HG03175 (cell line): ENCODE measurements around the gene KRT2.

ENCODE experiments used
- ATAC-seq: cut with Tn5 transposase; IDR thresholded peaks from one replicate; pipeline ENCODE4 v1.9.1; 2021; ENCODE audit warnings: mild to moderate bottlenecking, moderate library complexity; ENCODE audit not compliant: unreplicated experiment

Gene KRT2

DNA sequence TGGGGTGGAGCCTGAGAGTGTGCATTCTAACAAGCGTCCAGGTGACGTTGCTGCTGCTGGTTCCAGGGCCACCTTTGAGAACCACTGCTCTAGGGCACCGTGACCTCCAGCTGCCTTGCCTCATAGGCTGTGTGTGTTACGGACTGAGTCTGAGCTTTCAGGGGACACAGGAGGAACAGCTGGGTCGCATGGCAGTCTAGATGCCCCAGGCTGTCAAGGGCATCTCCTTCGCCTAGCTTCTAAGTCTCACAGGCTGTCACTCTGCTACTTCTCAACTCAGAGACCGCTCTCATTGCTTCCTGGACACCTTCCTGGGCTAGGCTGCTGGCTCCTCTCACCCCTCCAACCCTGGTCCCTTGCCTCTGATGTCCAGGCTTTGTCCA lies 34.6 kb downstream of the KRT2 start:
- no peak for ATAC-seq

DNA sequence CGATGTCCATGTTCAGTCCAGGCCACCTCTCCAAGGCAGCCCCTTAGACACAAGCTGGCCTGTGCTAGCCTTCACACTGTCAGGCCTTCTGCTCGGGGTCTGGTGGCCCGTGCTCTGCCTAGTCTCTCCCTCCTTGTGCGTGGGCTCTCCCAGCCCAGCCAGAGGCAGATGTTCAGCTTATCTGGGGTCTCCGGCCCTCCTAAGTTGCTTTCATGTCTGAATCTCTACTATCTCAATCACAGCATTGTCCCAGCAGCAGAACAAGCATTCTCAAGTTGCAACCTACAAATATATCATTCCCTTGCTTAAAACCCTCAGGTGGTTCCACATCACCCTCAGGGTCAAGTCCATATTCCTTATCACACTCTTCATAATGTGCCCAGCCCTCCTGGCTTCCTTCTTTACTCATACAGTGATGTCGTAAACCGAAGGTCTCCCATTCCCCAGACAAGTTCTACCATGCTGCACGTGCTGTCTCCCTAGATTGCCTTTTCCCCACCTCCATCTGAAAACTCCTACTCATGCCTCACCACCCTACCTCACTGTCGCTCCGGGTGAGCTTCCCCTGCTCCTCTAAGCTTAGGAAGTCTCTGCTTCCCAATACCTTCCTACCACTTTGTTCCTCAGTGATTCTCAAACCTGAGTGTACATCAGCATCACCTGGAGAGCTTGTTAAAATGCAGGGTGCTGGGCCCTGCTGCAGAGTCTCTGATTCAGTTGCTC lies 35.2 kb downstream of the KRT2 start:
- ATAC-seq, result no peak

DNA sequence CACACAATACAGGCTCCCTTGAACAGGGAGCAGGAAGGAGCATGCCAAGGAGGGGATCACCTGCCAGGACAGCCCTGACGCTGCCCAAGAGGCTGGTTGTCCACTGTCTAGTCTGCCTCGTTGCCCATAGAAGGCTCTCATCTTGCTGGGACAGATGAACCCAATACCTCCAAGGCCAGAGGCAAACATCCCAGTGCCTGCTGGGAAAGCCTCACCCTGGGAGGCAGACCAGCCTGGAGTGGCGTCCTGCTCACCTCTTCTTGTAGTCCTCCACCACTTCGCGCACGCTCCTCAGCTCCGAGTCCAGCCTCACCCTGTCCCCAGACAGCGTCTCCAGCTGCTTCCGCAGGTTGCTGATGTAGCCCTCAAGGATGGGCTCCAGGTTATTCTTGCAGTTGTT lies 36.1 kb downstream of the KRT2 start:
- ATAC-seq, result no peak

DNA sequence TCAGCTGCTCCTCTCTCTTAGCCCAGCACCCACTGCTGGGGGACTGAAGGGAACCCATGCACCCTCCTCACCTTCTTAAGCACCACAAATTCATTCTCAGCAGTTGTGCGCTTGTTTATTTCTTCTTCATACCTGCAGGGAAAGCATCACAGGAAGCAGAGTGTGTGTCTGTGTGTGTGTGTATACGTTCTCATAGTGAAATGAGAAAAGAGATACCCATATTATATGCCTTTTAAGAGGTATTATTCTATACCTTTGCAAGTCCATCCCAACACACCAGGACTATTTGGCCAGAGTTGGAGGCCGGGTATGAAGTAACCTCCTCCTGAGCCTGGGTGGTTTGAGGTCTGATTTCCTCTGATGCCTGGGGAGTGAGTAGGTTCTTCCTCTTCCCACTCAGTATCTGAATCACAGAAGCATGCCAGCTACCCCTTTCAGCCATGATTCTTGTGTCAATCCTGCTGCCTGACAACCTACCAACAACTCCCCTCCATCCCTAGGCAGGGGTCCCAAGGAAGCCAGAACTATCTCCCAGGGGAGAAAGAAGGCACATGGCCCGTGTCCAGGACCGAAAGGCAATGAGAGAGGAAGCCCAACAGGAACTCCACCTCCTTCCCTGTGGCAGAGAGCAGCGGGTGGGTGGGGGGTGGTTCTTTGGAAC lies 36.7 kb downstream of the KRT2 start:
- ATAC-seq, result no peak

DNA sequence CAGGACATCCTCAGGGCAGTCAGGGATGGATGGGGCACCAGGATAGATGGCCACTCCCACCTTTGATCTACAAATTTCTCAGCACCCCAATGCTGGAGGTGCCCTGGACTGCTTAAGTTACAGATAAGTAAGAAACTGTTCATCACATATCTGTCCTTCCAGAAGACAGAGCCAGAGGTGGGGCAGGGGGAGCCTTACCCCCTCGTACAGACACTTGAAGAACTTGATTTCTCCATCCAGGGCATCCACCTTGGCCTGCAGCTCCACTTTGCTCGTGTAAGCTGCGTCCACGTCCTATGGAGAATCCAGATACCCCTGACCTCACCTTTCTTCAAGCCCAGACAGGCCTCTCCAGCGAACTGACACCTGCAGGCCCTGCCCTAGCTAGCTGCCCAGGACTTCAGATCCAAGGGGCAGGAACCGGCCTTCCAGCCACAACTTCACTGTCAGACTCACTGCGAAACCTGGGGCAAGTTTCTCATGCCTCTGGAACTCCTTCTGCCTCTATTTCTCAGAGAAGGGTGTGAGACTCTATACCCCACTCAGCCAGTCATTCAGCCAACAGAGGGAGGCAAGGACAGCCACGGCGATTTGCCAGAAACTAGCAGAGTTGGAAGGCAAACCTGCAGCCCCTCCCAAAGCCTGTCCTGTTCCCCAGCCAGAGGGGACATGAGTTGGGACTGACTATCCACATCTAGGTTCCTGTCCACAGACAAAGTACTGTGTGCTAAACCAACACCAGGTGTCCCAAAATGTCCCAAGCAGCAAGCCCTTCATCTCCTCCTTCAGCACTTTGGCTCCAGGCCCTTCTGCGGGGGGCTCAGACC lies 37.4 kb downstream of the KRT2 start:
- no peak for ATAC-seq

DNA sequence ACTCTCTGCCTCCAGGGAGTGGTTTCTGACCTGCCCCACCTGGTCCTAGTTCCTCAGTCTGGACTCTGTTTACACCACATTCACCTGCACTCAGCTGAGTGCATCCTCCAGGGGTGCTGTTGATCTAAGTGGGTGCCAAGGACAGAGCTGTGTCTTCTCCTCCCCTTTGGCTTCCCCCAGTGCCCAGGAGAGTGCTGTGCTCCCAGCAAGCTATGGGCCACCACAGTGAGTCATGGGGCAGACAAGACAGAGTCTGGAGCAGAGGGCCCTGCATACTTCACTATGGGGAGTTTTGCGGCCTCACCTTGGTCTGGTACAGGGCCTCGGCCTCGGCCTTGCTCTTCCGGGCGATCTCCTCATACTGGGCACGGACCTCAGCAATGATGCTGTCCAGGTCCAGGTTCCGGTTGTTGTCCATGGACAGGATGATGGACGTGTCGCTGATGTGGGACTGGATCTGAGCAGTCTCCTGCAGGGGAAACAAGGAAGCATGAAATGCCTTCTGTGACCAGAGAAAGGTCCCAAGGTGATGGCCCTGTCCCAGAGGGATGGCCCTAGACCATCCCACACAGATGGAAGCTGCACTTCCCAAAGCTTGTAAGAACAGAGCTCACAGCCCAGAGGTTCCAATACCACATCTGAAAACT lies 38.5 kb downstream of the KRT2 start:
- no peak for ATAC-seq

DNA sequence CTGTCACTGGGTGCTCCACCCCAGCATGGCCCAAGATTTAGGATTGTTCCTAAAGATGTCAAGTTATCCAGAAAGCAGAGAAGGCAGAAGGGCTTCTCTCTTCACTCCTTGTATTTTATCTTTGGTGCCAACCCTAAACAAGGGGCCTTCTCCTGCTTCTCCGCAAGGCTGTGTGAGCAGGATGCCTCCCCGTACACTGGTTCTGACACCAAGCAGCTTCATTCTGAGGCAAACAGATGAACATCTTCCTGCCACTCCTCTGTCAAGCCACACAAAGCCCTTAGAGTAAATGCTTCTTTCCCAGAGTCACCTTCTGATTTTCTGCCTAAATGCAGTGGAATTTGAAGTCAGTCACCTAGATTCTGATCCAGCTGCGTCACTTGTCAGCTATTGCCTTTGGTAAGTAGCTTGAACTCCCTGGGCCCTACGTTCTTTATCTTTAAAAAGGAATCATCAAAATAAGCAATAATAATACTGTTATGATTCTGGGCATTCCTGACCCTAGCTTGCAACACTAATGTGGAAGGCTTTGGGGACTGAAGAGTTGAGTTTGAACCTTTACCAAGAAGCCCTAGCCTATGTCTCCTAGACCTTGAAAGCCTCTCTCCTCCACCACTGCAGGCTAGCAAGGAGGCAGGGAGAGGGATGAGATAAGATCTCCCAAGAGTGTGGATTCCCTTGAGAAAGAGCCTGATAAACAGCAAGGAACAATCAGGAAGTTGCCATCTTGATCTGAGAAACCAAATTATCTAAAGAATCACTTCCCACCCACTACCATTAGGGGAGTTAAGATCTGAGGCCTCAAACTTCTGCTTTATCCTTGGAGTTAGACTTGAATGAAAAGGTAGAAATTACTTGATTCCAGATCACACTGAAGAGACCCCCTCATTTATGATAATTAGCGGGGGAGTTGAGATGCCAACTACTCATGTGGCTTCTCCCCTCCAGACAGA lies 39.3 kb downstream of the KRT2 start:
- no peak for ATAC-seq

DNA sequence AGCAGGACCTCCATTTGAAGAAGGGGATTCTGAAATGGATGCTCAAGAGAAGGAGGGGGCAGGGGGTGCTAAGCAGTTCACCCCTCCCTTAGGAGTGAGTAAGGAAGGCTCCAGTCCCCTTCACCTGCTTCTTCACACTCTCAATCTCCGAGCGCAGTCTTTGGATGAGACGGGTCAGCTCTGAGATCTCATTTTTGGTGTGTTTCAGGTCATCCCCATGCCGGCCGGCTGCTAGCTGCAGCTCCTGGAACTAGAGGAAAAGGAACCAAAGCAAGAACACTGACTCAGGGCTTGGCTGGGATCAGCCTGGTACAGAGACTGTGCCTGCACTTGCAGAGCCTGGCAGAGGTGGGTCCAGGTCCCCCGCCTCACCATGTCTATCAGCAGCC lies 40.9 kb downstream of the KRT2 start:
- ATAC-seq, result no peak

DNA sequence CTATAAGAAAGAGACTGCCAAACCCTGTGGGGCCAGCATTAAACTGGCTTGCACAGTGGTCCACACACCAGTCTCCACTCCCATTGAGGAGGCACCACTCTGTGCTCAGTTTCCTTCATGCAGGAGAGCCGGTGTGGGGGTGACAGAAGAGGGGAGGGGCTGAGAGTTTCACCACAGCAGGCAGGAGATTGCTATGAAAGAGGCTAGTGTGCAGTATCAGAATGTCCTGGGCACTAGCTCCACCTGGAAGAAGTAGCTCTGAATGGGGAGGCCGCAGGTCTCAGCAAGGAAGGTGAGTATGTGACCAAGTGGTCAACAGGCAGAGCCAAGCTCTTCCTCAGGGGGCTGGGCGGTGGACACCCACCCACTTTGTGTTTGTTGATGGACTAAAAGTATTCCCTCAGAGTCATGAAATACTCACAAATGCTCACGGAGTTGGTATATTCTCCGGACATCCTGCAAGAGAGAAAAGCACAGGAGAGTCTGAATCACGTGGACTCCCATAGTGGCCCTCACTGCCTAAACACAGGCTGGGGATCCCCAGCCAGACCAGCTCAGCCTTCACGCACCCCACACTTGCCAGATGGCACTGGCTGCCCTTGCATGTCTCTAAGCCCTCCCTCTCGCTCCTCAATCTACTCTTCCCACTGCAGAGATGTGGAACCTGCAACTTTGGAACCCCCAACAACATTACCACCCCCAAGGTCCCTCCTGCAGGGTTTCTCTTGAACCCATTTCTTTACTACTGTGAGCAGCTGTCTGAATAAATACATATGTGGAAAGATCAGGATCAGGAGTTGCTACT lies 43.0 kb downstream of the KRT2 start:
- no peak for ATAC-seq

DNA sequence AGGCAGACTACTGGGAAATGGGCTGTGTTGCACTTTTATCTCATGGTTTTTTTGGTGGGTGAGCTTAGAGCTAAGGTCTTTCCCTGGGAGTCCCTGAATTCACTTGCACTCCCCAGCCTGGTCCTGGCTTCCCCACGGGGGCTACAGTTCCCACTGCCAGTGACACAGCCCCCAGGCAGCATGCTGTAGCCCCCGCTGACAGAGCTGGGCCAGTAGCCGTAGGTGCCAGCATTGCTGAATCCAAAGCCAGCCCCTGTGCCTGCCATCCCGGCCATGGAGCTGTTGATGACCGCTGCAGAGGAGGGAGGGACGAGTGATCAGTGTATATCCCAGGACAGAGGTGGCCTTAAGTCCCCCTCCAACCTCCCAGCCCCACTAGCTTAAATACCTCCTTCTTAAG lies 43.9 kb downstream of the KRT2 start:
- no peak for ATAC-seq

DNA sequence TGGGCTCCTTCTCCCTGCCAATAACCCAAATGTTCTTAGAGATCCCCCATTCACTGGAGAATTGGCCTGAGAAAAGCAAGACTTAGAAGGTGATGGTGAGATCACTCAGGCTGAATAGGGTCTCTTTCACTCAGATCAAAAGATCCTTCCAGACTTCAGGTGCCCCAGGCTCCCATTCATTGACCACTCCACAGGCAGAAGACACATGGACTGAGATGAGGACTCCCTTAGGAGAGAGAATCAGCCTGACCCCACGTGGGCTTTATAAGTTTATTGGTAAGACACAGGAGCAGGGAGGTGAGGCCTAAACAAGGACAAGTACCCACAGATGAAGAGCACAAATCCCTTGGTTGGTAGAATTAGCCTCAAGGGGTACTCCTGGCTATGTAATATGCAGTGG lies 44.7 kb downstream of the KRT2 start:
- no peak for ATAC-seq

DNA sequence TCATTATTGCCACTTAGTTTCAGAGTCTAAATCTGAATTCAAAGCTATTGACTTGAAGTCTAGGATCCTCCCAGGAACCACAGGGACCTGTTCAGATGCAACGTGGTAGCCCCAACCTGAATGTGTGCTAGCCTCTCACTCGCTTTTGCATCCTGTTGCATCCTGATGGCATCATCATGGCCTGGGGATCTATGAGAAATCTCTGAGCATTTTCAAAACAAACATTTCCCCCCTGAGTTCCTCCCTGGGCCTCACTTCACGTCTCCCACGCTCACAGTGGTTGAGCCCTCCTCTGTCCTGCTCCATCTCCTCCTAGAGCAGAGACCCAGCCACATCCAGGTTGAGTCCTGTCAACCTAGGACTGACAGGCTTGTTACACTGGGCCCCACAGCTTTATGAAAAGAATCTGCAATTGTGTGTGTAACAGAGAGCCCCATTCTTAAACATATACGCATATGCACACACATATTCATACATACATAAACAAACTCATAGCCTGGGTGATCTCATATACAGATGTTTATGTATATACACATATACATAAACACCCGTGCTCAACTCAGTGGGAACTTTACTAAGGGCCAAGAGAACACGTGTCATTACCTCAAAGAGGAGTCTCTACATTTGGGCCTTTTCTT lies 45.3 kb downstream of the KRT2 start:
- ATAC-seq, result no peak

DNA sequence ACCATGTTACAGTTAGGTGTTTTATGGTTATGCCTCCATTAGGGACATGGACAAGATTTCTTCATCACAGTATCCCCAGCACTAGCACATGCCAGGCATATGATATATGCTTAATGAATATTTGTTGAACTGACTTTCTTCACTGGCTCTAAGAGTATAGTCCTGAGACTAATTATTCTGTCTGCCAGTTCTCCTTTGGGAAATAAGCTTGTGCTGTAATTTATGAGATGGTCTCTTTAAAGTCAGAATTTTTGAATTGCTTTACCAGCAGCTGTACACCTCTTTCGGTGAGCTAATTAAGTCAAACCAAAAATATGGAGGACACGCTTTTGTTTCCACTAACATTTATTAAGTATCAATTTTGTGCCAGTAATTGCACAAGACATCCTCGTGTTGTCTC lies 45.9 kb downstream of the KRT2 start:
- no peak for ATAC-seq

DNA sequence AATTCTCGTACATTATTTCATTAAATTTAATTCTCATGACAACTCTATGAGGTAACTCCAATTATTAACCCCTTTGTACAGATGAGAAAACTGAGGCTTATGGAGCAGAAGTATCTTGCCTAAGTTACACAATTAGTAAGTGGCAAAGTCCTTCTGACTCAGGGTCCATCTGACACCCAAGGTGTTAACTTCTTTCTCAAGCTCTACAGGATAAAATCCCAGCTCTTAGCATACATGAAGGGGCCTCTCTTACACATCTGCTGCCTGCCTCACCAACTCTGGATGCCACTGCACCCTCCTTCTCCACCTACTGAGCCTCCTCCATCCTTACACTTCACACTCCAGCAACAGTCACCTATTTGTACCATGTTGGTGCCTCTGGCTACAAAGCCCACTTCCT lies 46.5 kb downstream of the KRT2 start:
- ATAC-seq, result no peak

DNA sequence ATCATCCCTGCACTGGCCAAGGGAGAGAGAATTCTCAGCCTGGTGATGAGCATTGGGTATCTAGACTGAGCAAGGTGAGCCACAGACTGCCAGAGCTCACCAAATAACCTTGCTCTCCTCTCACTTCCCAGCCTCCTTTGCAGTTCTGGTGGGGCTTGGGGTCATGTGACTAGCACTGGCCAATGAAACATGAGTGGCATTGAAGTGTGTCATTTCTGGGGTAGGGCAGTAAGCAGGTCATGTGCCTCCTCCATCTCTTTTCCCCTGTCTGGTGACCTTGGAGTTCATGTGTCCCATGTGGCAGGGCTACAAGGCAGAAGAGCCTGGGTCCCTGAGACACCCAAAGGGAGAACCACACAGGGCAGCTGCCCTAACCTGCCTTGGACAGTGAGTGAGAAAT lies 47.2 kb downstream of the KRT2 start:
- no peak for ATAC-seq

DNA sequence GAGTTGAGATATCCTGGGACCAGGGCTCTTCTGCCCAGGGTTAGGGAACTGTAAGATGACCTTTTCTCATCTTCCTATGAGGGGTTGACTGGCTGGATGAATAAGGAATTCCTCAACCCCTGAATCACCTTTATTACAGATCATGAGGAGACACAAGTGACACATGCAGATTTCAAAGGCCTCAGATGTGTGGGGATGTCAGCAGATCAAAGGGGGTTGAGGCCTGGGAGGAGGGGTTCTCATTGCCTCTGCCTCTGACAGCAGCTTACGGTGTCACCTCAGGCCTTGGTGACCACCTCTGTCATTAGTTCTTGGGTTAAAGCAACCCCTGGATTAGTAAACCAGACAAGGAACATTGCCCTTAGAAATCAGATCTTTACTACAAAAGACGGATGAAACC lies 48.7 kb downstream of the KRT2 start:
- ATAC-seq, result no peak

DNA sequence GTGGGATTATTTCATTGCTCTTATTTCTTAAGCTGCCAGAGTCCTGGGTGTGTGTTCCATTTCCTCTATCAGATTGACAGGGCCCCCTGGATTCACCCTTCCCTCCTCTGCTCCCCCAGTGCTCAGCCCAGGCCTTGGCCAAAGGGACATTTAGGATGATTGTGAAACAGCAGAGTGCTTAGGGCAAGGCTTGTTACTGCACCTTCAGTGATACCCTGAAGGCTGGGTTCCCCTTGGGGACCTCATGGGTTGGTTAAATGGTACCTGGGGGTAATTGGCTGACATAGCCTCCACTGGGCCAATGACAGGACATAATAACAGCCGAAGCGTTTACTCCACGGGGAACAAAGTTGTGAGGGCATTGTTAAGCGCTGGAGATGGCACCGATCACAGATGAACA lies 49.5 kb downstream of the KRT2 start:
- ATAC-seq, result no peak

DNA sequence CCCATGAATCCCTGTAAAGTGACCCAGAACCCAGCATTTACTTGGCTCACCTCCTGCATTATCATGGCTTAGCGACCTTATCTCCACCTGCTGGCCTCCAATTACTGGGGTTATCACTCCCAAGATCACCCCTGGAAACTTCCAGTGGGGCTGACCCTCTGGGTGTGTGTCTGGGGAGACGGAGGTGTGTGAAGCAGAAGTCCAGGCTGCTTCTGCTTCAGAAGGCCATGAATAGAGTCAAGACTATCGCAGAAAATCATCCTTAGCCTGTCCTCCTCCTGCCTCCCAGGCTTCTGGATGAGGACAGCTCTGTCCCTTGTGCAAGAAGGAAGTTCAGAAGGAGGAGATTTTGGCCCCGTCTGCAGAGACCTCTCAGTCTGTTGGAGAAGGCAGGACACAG lies 50.3 kb downstream of the KRT2 start:
- no peak for ATAC-seq

DNA sequence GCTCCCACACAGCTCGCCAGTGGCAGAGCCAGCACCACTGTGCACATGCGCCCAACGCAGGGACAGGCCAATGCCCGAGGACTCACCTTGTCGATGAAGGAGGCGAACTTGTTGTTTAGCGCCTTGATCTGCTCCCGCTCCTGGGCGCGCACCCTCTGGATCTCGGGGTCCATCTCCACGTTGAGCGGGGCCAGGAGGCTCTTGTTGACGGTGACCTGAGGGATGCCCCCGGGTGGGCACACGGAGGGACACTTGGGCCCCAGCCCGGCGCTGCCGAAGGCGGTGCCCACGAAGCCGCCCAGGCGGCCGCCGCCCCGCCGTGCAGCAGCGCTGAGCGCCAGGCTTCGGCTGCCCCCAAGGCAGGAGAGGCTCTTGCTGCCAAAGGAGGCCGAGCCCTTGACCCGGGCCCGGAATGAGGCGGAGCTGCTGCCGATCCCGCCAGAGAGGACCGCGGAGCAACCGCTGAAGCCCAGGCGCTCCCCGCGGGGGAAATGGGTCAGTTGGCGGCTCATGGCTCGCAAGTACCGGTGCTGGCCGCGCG lies 51.0 kb downstream of the KRT2 start, which contains the start of gene KRT72:
Gene KRT72, minus strand, starts transcription at position 523 of the 541 bp plus-strand sequence. Its CDS starts 11 bp downstream, at position 512.
- ATAC-seq, result no peak
